GM21786 (cell line): Measurements from ENCODE around the gene POLL.
"Not testable (repeated sequence)": the region's sequence is repeated elsewhere in the genome, so short reads cannot be mapped to it uniquely, and the experiment has no call there.

Experiments used
- ATAC-seq: cut with Tn5 transposase; IDR thresholded peaks from one replicate; pipeline ENCODE4 v1.9.1; 2021; ENCODE audit not compliant: unreplicated experiment

POLL gene

GRCh38 chr10:101587725-101588653 is at the start of gene POLL, which contains the start of gene DPCD:
POLL (minus strand) TSS chr10:101588257; CDS start chr10:101587360, 897 bp downstream.
DPCD (plus strand) TSS chr10:101588321; CDS start chr10:101588337, 16 bp downstream.
- peak; percentile 99 for ATAC-seq

DNA sequence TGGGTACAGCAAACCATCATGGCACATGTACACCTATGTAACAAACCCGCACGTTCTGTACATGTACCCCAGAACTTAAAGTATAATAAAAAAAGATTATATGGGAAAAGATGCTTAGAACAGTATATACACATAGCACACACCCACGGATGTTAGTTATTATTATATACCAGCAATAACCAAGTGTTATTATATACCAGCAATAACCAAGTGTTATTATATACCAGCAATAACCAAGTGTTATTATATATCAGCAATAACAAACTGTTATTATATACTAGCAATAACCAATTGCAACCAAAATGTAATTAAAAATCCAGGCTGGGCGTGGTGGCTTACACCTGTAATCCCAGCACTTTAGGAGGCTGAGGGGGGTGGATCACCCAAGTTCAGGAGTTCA is 45.5 kb upstream of the POLL start:
- ATAC-seq: not testable (repeated sequence)

DNA sequence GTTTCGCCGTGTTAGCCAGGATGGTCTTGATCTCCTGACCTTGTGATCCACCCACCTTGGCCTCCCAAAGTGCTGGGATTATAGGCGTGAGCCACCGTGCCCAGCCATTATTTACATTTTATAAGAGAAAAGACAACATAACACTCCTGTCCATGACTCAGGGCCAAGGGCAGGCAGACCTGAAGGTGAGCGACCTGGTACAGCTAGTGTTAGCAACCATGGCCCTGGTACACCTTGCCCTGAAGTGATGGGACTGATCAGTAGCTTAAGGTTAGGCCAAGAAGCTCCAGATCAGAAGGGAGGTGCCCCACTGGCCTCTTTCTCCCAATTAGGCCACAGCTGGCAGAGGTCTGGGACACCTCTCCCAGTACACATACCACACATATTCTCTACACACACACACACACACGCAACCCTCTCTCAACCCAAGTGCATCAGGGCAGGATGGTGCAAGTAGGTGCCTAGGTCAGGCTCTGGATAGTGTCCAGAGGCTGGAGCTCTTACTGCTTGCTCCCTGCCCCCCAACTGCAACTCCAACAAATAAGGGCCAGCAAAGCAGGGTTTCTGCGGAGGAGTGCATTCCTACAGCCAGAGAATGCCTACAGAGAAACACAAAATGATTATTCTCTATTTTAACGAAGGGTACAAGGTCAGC is 43.9 kb upstream of the POLL start:
- no peak for ATAC-seq

DNA sequence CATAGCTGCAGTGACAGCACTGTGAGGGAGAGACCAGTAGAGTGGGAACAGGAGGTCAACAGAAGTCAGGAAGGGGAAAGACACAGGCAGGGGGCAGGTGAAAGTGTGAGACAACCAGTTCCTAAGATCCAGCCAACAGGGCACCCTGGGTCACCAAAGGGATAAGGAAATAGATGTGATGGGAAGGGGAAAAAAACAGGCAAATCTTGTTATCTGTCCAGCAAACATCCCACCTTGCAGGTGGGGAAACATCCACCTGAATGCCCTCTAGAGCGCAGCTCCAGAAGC is 42.5 kb upstream of the POLL start:
- ATAC-seq: no peak

GRCh38 chr10:101629837-101630632 is 42.0 kb upstream of the POLL start:
- no peak for ATAC-seq

- no peak for ATAC-seq
Observed at GRCh38 chr10:101625821-101626412, 37.9 kb upstream of the POLL start.

DNA sequence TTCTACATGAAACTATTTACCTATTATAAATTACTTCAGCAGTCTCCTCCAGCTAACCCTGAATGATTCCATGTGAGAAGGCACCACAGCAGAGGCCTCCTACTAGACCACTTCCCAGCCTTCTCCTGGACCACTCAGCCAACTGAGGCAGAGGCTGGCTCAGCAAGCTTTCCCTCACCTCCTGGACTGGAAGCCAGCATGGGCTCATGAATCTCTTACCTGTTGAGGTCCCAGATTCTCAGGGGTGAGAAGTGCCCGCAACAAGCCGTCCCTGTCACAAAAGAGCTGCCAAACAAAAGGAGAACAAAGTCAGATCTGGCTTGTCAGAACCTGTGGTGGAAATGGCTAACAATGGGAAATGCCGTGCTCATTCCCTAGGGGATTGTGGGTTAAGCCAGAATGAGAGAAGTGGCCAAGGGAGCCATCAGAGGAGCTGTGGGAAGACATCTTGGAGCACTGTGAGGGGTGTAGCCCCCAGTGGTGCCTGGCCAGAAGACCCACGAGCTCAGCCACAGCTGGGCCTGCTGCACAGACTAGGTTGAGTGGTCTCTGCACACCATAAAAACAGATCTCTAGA is 36.6 kb upstream of the POLL start:
- no peak for ATAC-seq

DNA sequence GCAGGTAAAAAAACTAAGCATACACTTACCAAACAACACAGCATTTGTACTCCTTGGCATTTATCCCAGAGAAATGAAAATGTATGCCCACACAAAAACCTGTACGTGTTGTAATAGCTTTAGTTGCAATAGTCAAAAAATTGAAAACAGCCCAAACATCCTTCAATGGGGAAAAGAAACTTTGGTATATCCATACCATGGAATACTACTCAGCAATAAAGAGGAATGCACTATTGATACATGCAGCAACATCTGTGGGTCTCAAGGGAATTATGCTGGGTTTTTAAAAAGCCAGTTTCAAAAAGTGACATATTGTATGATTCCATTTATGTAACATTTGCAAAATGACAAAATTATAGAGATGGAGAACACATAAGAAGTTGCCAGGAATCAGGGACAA is 35.5 kb upstream of the POLL start:
- ATAC-seq: no peak

DNA sequence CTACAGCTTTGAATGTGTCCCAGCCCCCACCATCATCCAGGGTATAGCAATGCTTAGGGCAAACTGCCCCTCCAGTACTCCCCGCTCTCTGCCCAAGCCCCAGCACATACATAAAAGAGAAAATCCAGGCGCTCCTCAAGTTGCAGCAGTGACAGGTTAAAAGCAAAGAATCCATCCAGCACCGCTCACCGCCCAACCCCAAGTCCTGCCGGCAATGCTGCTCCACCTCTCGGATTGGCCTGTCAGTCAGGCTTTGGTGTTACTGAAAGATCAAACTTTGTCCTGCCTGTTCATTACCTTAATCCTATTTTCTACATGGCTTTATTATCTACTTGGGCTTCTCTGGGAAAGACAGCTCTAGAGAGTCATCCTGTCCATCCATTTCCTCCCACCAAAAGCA is 31.9 kb upstream of the POLL start:
- no peak for ATAC-seq

GRCh38 chr10:101618871-101619270 is 30.8 kb upstream of the POLL start:
- no peak for ATAC-seq

GRCh38 chr10:101617824-101618568 is 29.9 kb upstream of the POLL start:
- no peak for ATAC-seq

- no peak for ATAC-seq
Observed at GRCh38 chr10:101617102-101617823, 29.2 kb upstream of the POLL start.

- no peak for ATAC-seq
Observed at GRCh38 chr10:101616415-101617101, 28.5 kb upstream of the POLL start.

DNA sequence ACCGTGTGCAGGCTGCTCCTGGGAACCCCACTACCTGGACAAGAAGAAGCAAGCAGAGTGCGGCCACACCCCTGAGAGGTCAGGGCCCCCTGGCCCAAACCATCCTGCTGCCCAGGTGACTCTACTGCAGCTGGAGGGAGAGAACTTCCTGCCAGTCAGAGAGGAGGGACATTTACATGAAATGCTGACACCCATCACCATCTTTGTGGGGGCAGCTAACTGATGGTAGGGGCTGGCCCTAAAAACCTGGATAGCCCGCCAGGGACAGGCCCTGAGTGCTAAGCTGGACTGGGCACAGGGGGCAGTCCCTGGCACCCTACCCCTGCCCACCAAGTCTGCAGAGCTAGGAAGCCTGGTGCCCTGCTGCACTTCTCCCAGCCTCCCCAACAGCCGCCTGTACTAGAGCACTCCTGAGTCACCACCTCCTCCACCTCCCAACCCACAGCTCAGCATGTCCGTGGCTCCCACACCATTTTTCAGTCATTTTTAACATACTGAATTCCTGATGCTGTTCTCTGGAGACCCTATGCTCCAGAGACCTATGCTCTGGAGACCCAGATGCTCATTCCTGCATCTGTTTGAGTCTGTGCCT is 27.6 kb upstream of the POLL start:
- ATAC-seq: no peak

DNA sequence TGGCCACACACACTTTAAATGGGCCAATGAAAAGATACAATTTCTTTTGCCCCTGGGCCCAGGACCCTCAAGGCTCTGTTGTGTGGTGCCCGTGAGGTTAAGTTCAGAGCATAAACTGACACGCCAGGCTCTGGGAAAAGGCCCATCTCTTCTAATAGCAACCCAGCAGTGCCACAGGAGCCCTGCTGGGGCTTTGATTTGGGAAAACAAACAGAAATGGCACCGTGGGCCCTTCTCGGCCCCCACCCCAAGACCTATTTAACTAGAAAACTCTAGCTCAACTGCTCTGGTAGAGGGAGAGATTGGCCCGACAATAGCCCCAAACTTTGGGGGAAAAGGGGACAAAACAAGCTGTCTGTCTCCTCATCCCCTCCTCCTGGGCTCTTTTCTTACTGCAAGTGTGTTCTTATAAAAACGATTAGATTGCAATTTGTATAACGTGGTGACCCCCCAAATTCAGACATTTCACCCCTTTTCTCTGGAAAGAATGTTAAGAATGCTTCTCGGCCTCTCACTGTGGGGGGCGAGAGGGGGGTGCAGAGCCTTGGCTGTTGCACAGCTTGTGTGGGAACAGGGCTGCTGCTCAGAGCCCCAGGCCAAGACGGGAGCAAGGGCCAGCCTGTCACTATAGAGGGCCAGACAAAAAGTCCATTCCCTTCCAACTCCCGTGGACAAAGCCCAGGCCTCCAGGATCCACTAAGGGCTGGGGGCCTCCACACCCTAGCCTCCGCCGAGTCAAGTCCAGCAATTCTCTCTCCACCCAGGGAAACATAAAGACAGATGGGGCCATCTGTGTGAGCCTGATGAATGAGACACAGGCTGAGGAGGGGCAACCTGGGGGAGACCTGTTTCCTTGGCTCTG is 26.8 kb upstream of the POLL start:
- no peak for ATAC-seq

- no peak for ATAC-seq
Observed at GRCh38 chr10:101613646-101614045, 25.6 kb upstream of the POLL start.

GRCh38 chr10:101612872-101613271 is 24.8 kb upstream of the POLL start:
- ATAC-seq: no peak

GRCh38 chr10:101612086-101612485 is 24.0 kb upstream of the POLL start:
- no peak for ATAC-seq
